Measurements from ENCODE around the gene WDR18. TPM values are rescaled to one million over a fixed set of nuclear protein-coding genes. Genes with fewer than 3 reads are reported as not detected.

The WDR18 gene
- total and polyA plus RNA-seq, 4 donors: 24.3 to 45.3 (median 37.7) TPM

- DNase-seq (ENCODE audit: low spot score): no peak
- H3K9me3 ChIP-seq (ENCODE audit: control insufficient read depth in 4 of 4, low read length in 3 of 4): no peaks in the 10 kb centered on the region
- peaks cover 0 to 10% (median 4%) of the 10 kb centered on the region in 4 donors for H3K4me1 ChIP-seq (ENCODE audit: control insufficient read depth in 4 of 4, insufficient read depth in 4 of 4, low read length in 3 of 4)
- TF ChIP-seq HNF4A (conservative IDR thresholded peaks at IDR 0.05): no peak
- TF ChIP-seq FOXA2 (IDR thresholded peaks at IDR 0.05): no peak
- TF ChIP-seq REST (IDR thresholded peaks at IDR 0.05): no peak
- TF ChIP-seq SP1 (IDR thresholded peaks at IDR 0.05): no peak
- no peak for TF ChIP-seq EGR1 (IDR thresholded peaks at IDR 0.05; ENCODE audit: low read depth in 2 of 2)
- no peak for TF ChIP-seq RAD21 (IDR thresholded peaks at IDR 0.05)
- TF ChIP-seq HNF4G (IDR thresholded peaks at IDR 0.05): no peak
- TF ChIP-seq NR2F2 (IDR thresholded peaks at IDR 0.05): no peak
- H3K4me3 ChIP-seq (ENCODE audit: low read depth in 1 of 3, low read length in 3 of 3): no peak overlapping the region
- WGBS: 88% methylated on average over 70 of the region's 70 CpGs
- H3K9ac ChIP-seq (ENCODE audit: low read depth in 1 of 2, low read length in 2 of 2): no peak overlapping the region
- no peak overlapping the region for H3K27ac ChIP-seq (ENCODE audit: low read depth in 1 of 2, low read length in 2 of 2)
- peaks cover 0 to 4% (median 3%) of the 10 kb centered on the region in 4 donors for H3K27me3 ChIP-seq (ENCODE audit: control insufficient read depth in 4 of 4, insufficient read depth in 4 of 4, low read length in 3 of 4)
- H3K36me3 ChIP-seq (ENCODE audit: control insufficient read depth in 4 of 4, insufficient read depth in 3 of 4, low read depth in 1 of 4, low read length in 3 of 4): peaks cover 0 to 7% (median 3%) of the 10 kb centered on the region in 4 donors
Measured at GRCh38 chr19:1004803-1005664, 20.9 kb downstream of the WDR18 start.

- no peak overlapping the region for H3K4me3 ChIP-seq (ENCODE audit: low read depth in 1 of 3, low read length in 3 of 3)
- no peak overlapping the region for H3K27ac ChIP-seq (ENCODE audit: low read depth in 1 of 2, low read length in 2 of 2)
- no peak overlapping the region for H3K9ac ChIP-seq (ENCODE audit: low read depth in 1 of 2, low read length in 2 of 2)
- H3K4me1 ChIP-seq (ENCODE audit: control insufficient read depth in 4 of 4, insufficient read depth in 4 of 4, low read length in 3 of 4): no peaks in the 10 kb centered on the region
- no peaks in the 10 kb centered on the region for H3K9me3 ChIP-seq (ENCODE audit: control insufficient read depth in 4 of 4, low read length in 3 of 4)
- H3K36me3 ChIP-seq (ENCODE audit: control insufficient read depth in 4 of 4, insufficient read depth in 3 of 4, low read depth in 1 of 4, low read length in 3 of 4): peaks cover 0 to 20% (median 9%) of the 10 kb centered on the region in 4 donors
- no peaks in the 10 kb centered on the region for H3K27me3 ChIP-seq (ENCODE audit: control insufficient read depth in 4 of 4, insufficient read depth in 4 of 4, low read length in 3 of 4)
- TF ChIP-seq YY1 (IDR thresholded peaks at IDR 0.05) (no peak), HNF4G (IDR thresholded peaks at IDR 0.05) (no peak), SP1 (IDR thresholded peaks at IDR 0.05) (no peak), TAF1 (conservative IDR thresholded peaks at IDR 0.05) (no peak), CTCF (IDR thresholded peaks at IDR 0.05; ENCODE audit: low read depth, low read length, missing input control) (no peak), MAX (IDR thresholded peaks at IDR 0.05) (no peak), RXRA (IDR thresholded peaks at IDR 0.05) (no peak), ATF3 (IDR thresholded peaks at IDR 0.05) (no peak), RAD21 (IDR thresholded peaks at IDR 0.05) (no peak), JUND (IDR thresholded peaks at IDR 0.05) (no peak), GABPA (IDR thresholded peaks at IDR 0.05 in 1 of 2, conservative IDR thresholded peaks at IDR 0.05 in 1 of 2) (no peak), HNF4A (conservative IDR thresholded peaks at IDR 0.05) (no peak)
- no peak for DNase-seq (ENCODE audit: low spot score)
- 72% methylated on average over 27 of the region's 27 CpGs for WGBS
Measured at GRCh38 chr19:1006711-1007398, 22.7 kb downstream of the WDR18 start.
